Measurements from ENCODE around the gene ARID3B.

ARID3B gene

DNA sequence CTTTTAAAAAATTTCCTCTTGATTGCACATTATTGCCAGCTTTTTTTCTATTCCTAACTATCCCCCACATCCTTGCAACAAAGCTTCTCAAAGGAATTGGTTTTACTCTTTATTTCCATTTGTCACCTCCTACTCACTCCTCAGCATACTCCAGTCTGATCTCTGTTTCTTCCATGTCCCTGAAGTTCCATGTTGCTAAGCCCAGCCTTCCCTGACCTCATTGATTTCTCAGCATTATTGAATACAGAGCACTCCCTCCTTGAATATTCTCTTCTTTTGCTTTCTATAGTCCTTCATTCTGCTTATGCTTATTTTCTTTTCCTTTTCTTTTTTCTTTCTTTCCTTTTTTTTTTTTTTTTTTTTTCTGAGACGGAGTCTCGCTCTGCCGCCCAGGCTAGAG lies 10.7 kb downstream of the ARID3B start:
- no peaks in the 10 kb centered on the region for H3K27me3 ChIP-seq
- DNase-seq = no peak
- no peaks in the 10 kb centered on the region for H3K9me3 ChIP-seq
- no peaks in the 10 kb centered on the region for H3K4me1 ChIP-seq
- no peaks in the 10 kb centered on the region for H3K36me3 ChIP-seq
- no peak overlapping the region for H3K4me3 ChIP-seq (ENCODE audit: low read depth, low read length)
- TF ChIP-seq, protein P1, sequence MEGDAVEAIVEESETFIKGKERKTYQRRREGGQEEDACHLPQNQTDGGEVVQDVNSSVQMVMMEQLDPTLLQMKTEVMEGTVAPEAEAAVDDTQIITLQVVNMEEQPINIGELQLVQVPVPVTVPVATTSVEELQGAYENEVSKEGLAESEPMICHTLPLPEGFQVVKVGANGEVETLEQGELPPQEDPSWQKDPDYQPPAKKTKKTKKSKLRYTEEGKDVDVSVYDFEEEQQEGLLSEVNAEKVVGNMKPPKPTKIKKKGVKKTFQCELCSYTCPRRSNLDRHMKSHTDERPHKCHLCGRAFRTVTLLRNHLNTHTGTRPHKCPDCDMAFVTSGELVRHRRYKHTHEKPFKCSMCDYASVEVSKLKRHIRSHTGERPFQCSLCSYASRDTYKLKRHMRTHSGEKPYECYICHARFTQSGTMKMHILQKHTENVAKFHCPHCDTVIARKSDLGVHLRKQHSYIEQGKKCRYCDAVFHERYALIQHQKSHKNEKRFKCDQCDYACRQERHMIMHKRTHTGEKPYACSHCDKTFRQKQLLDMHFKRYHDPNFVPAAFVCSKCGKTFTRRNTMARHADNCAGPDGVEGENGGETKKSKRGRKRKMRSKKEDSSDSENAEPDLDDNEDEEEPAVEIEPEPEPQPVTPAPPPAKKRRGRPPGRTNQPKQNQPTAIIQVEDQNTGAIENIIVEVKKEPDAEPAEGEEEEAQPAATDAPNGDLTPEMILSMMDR (IDR thresholded peaks at IDR 0.05; ENCODE audit: low read depth, low read length) = no peak

DNA sequence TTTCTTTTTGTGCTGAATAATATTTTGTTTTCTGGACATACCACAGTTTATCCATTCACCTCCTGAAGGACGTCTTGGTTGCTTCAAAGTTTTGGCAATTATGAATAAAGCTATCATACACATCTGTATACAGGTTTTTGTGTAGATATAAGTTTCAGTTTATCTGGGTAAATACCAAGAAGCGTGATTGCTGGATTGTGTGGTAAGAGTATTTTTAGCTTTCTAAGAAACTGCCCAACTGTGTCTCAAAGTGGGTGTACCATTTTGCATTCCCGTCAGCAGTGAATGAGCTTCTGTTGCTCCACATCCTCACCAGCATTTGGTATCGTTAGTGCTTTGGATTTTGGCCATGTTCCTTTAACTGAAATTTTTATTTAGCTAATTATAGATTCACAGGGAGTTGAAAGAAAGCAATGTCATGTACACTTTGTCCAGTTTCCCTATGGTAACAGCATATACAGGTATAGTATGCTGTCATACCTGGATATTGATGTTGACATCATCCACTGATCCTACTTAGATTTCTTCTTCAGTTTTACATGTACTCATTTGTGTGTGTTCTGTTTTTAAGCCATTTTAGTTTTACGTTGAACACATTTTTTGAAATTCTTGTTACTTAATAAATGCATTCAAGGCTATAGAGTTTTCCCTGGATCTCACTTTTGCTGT lies 11.9 kb downstream of the ARID3B start:
- TF ChIP-seq, protein P1 (IDR thresholded peaks at IDR 0.05; ENCODE audit: low read depth, low read length) = no peak
- no peaks in the 10 kb centered on the region for H3K4me1 ChIP-seq

DNA sequence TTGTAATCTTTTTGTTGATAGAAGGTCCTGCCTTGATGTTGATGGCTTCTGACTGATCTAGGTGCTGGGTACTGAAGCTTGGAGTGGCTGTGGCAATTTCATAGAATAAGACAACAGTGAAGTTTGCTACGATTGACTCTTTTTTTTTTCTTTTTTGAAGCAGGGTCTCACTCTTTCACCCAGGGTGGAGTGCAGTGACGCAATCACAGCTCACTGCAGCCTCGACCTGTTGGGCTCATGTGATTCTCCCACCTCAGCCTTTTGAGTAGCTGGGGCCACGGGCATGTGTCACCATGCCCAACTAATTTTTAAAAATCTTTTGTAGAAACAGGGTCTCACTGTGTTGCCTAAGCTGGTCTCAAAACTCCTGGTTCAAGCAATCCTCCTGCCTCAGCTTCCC lies 14.2 kb downstream of the ARID3B start:
- H3K4me1 ChIP-seq = no peaks in the 10 kb centered on the region

More for the DNA sequence above, 11.9 kb downstream of the ARID3B start:
- no peaks in the 10 kb centered on the region for H3K9me3 ChIP-seq
- H3K4me3 ChIP-seq (ENCODE audit: low read depth, low read length) = no peak overlapping the region
- H3K27me3 ChIP-seq = no peaks in the 10 kb centered on the region
- H3K36me3 ChIP-seq = no peaks in the 10 kb centered on the region
- DNase-seq = no peak

DNA sequence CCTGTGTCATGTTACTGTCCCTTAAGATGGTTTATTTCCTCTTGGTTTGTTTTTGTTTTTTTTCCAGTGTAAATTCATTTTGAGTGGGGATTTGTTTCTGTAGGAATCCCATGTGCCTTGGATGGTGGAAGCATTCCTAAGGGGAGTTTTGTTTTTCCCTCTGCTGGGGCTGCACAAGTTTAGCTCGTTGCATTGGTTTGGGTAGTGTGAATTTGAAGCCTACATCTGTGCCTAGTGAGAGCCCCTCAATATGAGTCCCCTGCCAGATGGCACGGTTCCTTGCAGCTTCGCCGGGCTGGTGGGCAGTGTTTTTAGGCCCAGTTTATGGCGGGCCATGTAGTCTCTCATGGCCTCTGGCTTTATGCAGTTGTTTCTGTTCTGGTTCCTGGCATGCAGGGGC lies 17.7 kb downstream of the ARID3B start:
- Histone ChIP-seq H3K4me1 (no peaks in the 10 kb centered on the region), H3K36me3 (no peaks in the 10 kb centered on the region), H3K27me3 (no peaks in the 10 kb centered on the region), H3K4me3 (ENCODE audit: low read depth, low read length) (no peak overlapping the region), H3K9me3 (no peaks in the 10 kb centered on the region)
- TF ChIP-seq, protein P1 (IDR thresholded peaks at IDR 0.05; ENCODE audit: low read depth, low read length) = no peak
- DNase-seq = no peak

More for the DNA sequence above, 14.2 kb downstream of the ARID3B start:
- DNase-seq = no peak
- TF ChIP-seq, protein P1 (IDR thresholded peaks at IDR 0.05; ENCODE audit: low read depth, low read length) = no peak
- Histone ChIP-seq H3K4me3 (ENCODE audit: low read depth, low read length) (no peak overlapping the region), H3K9me3 (no peaks in the 10 kb centered on the region), H3K36me3 (no peaks in the 10 kb centered on the region), H3K27me3 (no peaks in the 10 kb centered on the region)

DNA sequence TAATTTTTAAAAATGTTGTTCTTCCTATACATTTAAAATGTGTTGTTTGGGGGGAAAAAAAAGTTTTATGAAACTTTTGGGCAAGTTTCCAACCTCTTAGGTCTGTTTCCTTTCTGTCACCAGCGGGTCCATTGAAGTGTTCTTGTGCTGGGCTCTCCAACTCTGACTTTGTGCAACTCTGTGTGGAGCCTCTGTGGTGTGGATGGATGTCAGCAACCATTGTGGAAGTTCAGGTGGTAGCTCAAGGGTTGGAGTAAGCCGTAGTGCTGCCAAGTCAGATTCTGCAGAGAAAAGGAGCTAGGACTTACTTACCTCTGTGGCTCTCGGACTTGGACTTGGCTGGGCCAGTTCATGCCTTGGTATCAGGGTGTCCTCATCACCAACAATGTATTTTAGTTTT lies 22.4 kb downstream of the ARID3B start:
- no peaks in the 10 kb centered on the region for H3K27me3 ChIP-seq
- no peak for DNase-seq
- TF ChIP-seq, protein P1 (IDR thresholded peaks at IDR 0.05; ENCODE audit: low read depth, low read length) = no peak
- no peaks in the 10 kb centered on the region for H3K36me3 ChIP-seq
- H3K4me3 ChIP-seq (ENCODE audit: low read depth, low read length) = no peak overlapping the region
- H3K9me3 ChIP-seq = no peaks in the 10 kb centered on the region
- H3K4me1 ChIP-seq = no peaks in the 10 kb centered on the region; the same call in 1 of the 2 replicates

DNA sequence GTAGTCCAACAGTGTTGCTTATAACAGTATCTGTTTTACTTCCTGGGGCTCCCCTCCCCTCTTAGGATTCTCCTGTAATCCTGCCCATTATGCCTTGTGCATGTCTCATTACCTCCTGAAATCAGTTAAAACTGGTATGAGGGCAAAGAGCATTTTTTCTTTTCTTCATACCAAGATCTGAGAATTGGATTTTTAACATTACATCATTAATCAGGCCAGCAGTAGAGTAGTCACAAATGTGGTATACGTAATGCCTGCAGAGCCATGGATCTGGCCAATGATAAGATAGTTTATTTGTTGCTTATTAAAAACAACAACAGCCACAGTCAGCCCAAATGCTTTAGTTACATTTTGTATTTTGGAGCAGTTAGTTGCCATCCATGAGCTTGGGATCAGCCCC lies 23.2 kb downstream of the ARID3B start:
- TF ChIP-seq, protein P1 (IDR thresholded peaks at IDR 0.05; ENCODE audit: low read depth, low read length) = no peak

More for the DNA sequence above, 23.2 kb downstream of the ARID3B start:
- Histone ChIP-seq H3K27me3 (no peaks in the 10 kb centered on the region), H3K4me3 (ENCODE audit: low read depth, low read length) (no peak overlapping the region), H3K36me3 (no peaks in the 10 kb centered on the region), H3K4me1 (no peaks in the 10 kb centered on the region; the same call in 1 of the 2 replicates), H3K9me3 (no peaks in the 10 kb centered on the region)
- no peak for DNase-seq
